ENCODE data around the gene SRC. TPM values are rescaled to one million over a fixed set of nuclear protein-coding genes. Genes with fewer than 3 reads are reported as not detected.

The SRC gene
- polyA plus RNA-seq, 1 donor, result 165 TPM

DNA sequence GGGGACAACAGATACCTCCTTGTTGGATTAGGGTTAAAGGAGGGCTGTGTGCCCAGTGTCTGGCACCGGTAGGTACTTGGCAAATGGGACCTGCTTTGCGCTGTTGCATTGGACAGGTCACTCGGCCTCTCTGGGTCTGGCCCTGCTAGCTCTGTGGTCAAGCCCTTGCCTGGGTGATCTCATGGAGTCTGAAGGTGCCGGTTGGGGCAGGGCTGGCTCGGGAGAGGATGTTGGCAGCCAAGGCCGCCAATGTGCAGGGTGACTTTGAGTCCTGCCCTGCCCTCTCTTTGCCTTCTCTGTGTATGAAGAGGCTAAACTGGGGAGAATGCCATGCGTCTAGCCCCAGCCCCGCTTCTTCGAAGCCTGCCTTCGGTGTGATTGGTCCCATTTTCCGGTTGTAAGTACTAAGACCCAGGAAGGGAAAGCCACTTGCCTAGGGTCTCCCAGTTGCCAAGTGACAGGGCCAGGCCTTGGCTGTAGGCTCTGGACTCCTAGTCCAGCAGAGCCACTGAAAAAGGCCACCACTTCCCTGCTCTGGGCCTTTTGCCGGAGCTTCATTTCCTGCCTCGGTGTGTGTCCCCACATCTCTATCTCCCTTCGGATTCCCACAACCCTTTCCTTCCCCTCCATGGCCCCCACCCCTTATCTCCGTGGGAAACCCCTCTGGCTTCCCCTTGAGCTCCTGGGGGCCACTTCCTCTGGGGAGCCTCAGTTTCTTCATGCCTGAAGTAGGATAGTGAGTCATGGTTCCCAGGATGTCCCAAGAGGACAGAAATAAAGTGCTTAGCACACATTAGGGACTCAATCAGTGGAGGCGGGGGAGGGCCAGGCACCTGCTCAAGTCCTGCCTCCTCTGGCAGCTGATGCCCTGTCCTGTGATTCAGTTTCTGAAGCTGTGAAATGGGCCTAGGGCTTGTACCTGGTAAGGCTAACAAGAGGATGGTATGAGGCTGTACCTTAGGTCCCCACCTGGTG, 3.9 kb downstream of the SRC start:
- DNase-seq, result no peak
- Histone ChIP-seq H3K27me3 (ENCODE audit: control insufficient read depth, insufficient read depth, low read length) (no peaks in the 10 kb centered on the region), H3K27ac (ENCODE audit: low read length) (peak overlapping the region; percentile 25), H3K4me1 (ENCODE audit: control insufficient read depth, insufficient read depth, low read length) (peaks cover 59% of the 10 kb centered on the region), H3K4me3 (ENCODE audit: low read length) (no peak overlapping the region), H3K9me3 (ENCODE audit: control insufficient read depth, low read depth, low read length) (no peaks in the 10 kb centered on the region), H3K36me3 (ENCODE audit: control insufficient read depth, insufficient read depth, low read length) (peaks cover 64% of the 10 kb centered on the region)
- WGBS (ENCODE audit: insufficient coverage, low lambda C conversion rate), result no CpG with 5 or more reads among the region's 16 CpGs

DNA sequence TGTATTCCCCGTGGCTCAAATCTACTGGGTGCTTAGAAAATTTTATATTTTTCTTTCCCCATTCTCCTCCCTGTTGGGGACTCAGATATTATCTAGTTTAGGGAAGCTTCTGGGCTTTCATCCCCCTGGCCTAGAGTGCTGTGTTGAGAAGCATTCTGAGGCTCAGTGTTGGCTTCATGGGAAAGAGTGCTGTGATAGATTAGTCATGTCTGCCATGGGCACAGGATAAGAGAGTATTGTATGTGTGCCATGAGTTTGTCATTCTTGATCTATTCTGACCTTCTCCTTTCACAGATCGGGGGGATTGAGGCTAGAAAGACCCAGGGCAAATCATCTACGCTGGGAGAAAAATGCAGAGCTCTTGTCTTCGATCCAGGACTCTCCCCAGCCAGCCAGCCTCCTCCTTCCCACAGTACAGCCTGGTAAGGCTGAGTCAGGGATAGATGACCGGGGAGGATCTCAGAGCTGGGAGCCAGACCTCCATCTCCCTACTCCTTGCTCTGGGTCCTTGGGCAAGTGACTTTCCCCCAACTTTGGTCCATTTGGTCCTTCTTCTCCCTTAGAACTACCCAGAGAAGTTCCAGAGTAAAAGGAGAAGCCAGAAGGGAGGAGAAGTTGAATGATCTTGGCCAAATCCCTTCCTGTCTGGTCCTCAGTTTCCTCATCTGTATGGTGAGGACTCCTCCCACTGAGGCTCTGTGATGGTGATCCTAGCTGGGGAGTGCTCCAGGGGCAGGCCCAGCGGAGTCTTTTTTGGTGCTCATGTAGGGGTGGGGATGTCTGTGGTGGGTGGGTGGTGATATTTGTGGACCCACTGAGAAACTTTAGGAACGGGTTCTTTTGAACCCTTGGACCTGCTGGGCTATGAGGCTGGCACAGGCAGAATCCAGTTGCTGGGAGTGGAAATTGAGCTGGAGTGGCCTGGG, 5.0 kb downstream of the SRC start:
- no peak for DNase-seq
- no CpG with 5 or more reads among the region's 7 CpGs for WGBS (ENCODE audit: insufficient coverage, low lambda C conversion rate)
- Histone ChIP-seq H3K27ac (ENCODE audit: low read length) (peak overlapping the region; percentile 25), H3K27me3 (ENCODE audit: control insufficient read depth, insufficient read depth, low read length) (no peaks in the 10 kb centered on the region), H3K9me3 (ENCODE audit: control insufficient read depth, low read depth, low read length) (no peaks in the 10 kb centered on the region), H3K4me1 (ENCODE audit: control insufficient read depth, insufficient read depth, low read length) (peaks cover 52% of the 10 kb centered on the region), H3K4me3 (ENCODE audit: low read length) (no peak overlapping the region), H3K36me3 (ENCODE audit: control insufficient read depth, insufficient read depth, low read length) (peaks cover 73% of the 10 kb centered on the region)

DNA sequence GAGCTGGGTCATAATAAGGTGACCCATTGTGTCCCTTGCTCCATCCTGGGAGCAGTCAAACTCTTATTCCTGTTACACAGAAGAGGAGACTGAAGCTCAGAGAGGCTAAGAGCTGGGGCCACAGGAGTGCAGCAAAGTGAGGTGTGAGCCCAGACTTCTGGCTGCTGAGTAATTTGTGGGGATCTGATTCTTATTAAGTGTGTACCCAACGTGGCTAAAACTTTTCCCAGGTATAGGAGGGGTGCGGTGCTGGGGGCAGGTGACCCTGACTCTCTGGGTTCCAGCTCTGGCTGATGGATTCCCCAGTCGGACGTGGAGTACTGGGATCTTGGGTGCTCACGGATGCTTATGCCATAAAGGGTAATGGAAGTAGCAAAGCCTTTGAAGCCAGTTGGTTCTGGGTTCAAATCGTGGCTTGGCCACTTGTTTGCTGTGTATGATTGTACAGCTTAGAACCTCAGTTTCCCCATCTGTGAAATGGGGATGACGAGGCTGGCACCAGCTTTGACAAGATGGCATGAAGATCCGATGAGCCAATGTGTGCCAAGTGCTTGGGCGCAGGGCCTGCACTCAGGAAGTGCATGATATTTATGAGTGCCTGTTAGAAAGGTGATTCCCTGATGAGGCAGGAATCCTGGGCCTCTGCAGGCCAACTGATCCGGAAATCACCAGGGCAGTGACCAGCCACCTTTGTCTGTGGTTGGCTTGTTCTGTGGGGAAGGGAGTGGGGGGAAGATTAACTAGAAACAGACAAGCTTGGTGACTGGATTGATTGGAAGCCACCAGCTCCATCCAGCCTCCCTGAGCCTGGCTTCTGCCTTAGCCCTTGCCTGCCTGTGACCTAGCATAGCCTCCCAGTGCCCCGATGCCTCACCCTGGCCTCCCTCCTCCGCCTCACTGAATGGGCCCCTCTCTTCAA, 6.0 kb downstream of the SRC start:
- H3K36me3 ChIP-seq (ENCODE audit: control insufficient read depth, insufficient read depth, low read length), result peaks cover 79% of the 10 kb centered on the region
- no peak for DNase-seq
- H3K4me3 ChIP-seq (ENCODE audit: low read length), result no peak overlapping the region
- WGBS (ENCODE audit: insufficient coverage, low lambda C conversion rate), result 100% methylated on average over 1 of the region's 12 CpGs
- H3K4me1 ChIP-seq (ENCODE audit: control insufficient read depth, insufficient read depth, low read length), result peaks cover 49% of the 10 kb centered on the region
- H3K27me3 ChIP-seq (ENCODE audit: control insufficient read depth, insufficient read depth, low read length), result no peaks in the 10 kb centered on the region
- H3K27ac ChIP-seq (ENCODE audit: low read length), result no peak overlapping the region
- no peaks in the 10 kb centered on the region for H3K9me3 ChIP-seq (ENCODE audit: control insufficient read depth, low read depth, low read length)

DNA sequence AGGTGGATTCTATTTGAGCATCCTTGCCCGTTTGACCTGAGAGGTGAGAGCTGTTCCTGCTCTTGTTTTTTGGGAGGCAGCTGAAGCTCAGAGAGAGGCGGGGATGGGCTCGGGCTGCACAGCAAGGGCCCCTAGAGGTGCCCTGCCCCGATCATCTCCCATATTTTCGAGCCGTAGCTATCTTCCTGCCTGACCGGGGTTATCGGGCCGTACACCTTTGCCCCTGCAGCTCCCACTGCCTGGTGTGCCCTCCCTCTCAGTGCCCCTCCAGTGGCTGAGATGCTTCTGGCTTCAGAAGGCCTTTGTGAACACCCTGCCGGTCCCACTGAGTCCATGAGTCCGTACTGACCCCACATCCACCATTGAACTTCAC, 6.7 kb downstream of the SRC start:
- no peak for DNase-seq
- Histone ChIP-seq H3K27me3 (ENCODE audit: control insufficient read depth, insufficient read depth, low read length) (no peaks in the 10 kb centered on the region), H3K27ac (ENCODE audit: low read length) (no peak overlapping the region), H3K36me3 (ENCODE audit: control insufficient read depth, insufficient read depth, low read length) (peaks cover 76% of the 10 kb centered on the region), H3K9me3 (ENCODE audit: control insufficient read depth, low read depth, low read length) (no peaks in the 10 kb centered on the region), H3K4me3 (ENCODE audit: low read length) (no peak overlapping the region), H3K4me1 (ENCODE audit: control insufficient read depth, insufficient read depth, low read length) (peaks cover 47% of the 10 kb centered on the region)
- WGBS (ENCODE audit: insufficient coverage, low lambda C conversion rate), result 100% methylated on average over 1 of the region's 11 CpGs

DNA sequence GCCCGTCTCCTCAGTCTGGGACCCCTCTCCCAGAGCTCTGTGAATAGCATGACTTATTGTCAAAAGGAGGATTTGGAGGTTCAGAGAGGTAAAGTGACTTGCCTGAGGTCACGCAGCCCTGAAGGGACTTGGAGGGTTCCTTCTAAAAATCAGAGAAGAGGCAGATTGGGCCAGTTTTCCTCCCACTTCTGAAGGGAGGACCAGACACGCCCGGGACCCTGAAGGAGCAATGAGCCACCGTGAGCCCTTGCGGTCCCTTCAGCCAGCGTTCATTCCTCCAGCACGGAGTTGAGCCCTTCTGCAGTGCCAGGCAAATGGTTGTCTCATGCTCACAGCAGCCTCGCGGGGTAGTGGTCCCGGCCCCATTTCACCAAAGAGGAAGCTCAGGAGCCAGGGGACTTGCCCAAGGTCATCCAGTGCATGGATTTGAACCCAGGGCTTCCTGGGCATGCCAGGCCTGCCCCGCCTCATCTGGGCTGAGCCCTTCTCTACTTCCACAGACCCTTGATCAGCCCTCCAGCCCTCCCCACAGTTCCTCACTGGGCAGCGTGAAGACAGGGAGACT, 7.4 kb downstream of the SRC start:
- no CpG with 5 or more reads among the region's 13 CpGs for WGBS (ENCODE audit: insufficient coverage, low lambda C conversion rate)
- H3K4me1 ChIP-seq (ENCODE audit: control insufficient read depth, insufficient read depth, low read length), result peaks cover 45% of the 10 kb centered on the region

DNA sequence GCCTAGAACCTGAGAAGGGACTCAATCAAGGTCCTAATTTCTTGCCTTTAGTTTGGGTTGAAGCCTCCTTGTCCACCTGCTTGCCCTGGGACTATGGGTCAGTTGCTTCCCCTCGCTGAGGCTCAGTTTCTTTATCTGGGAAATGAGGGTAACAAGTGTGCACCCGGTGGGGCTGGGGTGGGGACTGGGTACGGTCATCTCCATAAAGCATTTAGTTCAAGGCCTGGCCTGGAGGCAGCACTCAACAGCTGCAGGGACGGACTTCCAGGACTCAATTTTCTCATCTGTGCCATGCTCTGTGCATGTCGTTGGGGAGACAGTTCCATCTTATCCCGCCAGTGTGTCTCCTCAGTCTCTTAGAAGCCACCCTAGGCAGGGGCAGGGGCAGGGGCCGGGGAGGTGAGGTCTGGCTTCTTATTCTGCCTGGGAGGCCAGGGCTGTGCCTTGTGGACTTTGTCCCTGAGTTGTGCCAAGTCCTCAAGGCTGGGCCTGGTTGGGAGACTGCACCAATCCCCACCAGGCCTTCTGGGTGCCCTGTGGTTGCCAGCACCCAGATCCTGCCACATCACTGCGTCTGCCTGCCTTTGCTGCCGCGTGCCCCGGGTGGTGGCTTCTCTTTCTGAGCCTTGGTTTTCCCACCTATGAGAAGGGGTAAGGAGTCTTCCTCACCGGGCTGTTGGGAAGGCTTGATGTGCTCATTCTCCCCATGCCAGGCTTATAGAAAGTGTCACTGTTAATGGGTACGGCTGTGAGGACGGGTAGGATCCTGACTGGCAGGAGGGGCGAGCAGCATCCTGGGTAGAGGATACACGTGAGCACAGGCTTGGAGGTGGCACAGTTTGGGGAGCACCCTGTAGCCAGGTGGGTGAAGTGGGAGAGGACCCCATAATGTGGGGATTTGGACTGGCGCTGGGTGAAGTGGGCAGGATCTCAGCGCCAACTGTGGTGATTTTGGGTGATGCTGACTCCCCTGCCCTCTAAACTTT, 8.6 kb downstream of the SRC start:
- no peaks in the 10 kb centered on the region for H3K27me3 ChIP-seq (ENCODE audit: control insufficient read depth, insufficient read depth, low read length)
- no peaks in the 10 kb centered on the region for H3K9me3 ChIP-seq (ENCODE audit: control insufficient read depth, low read depth, low read length)
- no CpG with 5 or more reads among the region's 18 CpGs for WGBS (ENCODE audit: insufficient coverage, low lambda C conversion rate)
- H3K4me3 ChIP-seq (ENCODE audit: low read length), result no peak overlapping the region
- H3K36me3 ChIP-seq (ENCODE audit: control insufficient read depth, insufficient read depth, low read length), result peaks cover 80% of the 10 kb centered on the region
- no peak for DNase-seq
- H3K27ac ChIP-seq (ENCODE audit: low read length), result no peak overlapping the region
- peaks cover 46% of the 10 kb centered on the region for H3K4me1 ChIP-seq (ENCODE audit: control insufficient read depth, insufficient read depth, low read length)

More for the DNA sequence above, 7.4 kb downstream of the SRC start:
- peaks cover 81% of the 10 kb centered on the region for H3K36me3 ChIP-seq (ENCODE audit: control insufficient read depth, insufficient read depth, low read length)
- H3K27ac ChIP-seq (ENCODE audit: low read length), result no peak overlapping the region
- DNase-seq, result no peak
- H3K9me3 ChIP-seq (ENCODE audit: control insufficient read depth, low read depth, low read length), result no peaks in the 10 kb centered on the region
- no peaks in the 10 kb centered on the region for H3K27me3 ChIP-seq (ENCODE audit: control insufficient read depth, insufficient read depth, low read length)
- no peak overlapping the region for H3K4me3 ChIP-seq (ENCODE audit: low read length)

DNA sequence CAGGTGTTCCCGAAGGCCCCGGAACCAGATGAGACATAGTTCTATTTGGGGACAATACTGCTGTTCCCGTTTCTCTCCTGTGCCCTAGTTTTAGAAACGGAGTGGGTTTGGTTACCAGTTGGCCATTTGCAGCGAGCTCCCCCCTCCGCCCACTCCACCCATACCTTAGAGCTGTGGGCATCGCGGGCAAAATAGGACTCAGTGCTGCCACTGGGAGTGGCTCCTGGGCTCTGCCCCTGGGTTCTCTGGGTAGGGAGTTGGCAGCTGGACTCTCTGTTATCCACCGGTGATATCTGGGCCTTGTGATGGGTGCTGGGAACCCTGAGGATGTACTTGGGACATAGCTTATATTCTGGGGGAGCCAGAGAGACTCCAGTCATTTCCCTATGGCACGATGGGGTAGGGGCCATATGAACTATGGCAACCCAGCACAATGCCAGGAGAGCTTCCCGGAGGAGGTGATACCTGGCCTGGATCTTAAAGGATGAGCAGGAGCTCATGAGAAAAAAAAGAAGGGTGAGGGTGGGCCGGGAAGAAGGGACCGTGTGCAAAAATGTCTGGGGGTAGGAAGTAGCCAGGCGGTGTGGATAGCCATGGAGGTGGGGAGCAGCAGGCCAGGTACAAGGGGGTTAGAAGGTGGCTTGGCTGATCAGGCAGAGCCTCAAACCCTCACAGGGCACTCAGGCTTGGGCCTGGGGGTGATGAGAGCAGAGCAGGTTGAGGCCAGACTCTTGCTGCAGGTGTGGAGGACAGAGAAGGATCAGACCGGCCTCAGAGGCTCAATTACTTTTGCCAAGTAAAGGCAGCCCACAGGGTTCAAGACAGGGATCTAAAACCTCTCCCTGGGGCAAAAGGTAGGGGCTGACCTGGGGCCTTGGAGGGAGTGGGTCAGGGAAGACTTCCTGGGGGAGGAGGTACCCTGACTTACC, 9.6 kb downstream of the SRC start:
- peaks cover 71% of the 10 kb centered on the region for H3K36me3 ChIP-seq (ENCODE audit: control insufficient read depth, insufficient read depth, low read length)
- WGBS (ENCODE audit: insufficient coverage, low lambda C conversion rate), result 100% methylated on average over 3 of the region's 15 CpGs

DNA sequence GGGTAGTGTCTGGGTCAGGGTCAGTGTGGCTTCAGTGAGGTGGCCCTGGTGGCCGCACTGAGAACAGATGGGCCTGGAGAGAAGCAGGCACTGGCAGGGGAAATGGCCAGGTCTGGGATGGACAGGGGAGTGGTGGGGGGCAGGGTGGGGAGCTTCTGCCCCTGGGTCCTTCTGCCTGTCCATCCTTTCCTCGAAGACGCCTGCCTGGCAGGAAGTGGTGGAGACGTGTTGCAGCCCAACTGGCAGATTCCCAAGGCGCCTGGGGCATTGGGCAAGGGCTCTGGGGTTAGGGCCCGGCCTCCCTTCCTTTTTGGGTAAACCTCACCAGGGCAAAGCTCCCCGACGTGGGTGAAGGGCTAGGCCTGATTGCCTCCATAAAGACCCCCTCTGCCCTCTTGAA, 10.4 kb downstream of the SRC start:
- no peak for DNase-seq
- Histone ChIP-seq H3K4me1 (ENCODE audit: control insufficient read depth, insufficient read depth, low read length) (peaks cover 45% of the 10 kb centered on the region), H3K27ac (ENCODE audit: low read length) (no peak overlapping the region), H3K9me3 (ENCODE audit: control insufficient read depth, low read depth, low read length) (no peaks in the 10 kb centered on the region), H3K27me3 (ENCODE audit: control insufficient read depth, insufficient read depth, low read length) (no peaks in the 10 kb centered on the region), H3K4me3 (ENCODE audit: low read length) (no peak overlapping the region), H3K36me3 (ENCODE audit: control insufficient read depth, insufficient read depth, low read length) (peaks cover 67% of the 10 kb centered on the region)
- WGBS (ENCODE audit: insufficient coverage, low lambda C conversion rate), result no CpG with 5 or more reads among the region's 8 CpGs

More for the DNA sequence above, 9.6 kb downstream of the SRC start:
- no peak for DNase-seq
- Histone ChIP-seq H3K4me1 (ENCODE audit: control insufficient read depth, insufficient read depth, low read length) (peaks cover 45% of the 10 kb centered on the region), H3K4me3 (ENCODE audit: low read length) (no peak overlapping the region), H3K27me3 (ENCODE audit: control insufficient read depth, insufficient read depth, low read length) (no peaks in the 10 kb centered on the region), H3K9me3 (ENCODE audit: control insufficient read depth, low read depth, low read length) (no peaks in the 10 kb centered on the region), H3K27ac (ENCODE audit: low read length) (no peak overlapping the region)

All from large intestine (tissue), 3 donors.